IPS DF 19.7 (cell line): ENCODE measurements around the gene WFDC6.
"Not testable (repeated sequence)": the region's sequence is repeated elsewhere in the genome, so short reads cannot be mapped to it uniquely, and the experiment has no call there.

Source experiments
- DNase-seq: peaks from one replicate; pipeline ENCODE4 v3.0.0-alpha.2; 2013; ENCODE audit warnings: low read depth, low spot score

The WFDC6 gene

GRCh38 chr20:45539382-45539781, at the start of gene WFDC6:
Gene WFDC6, minus strand, starts transcription at chr20:45539482. Its CDS starts 75 bp downstream, at chr20:45539407.
- DNase-seq, result no peak

GRCh38 chr20:45588800-45589199, 49.5 kb upstream of the WFDC6 start:
- DNase-seq, result no peak

GRCh38 chr20:45585986-45586385, 46.7 kb upstream of the WFDC6 start:
- DNase-seq, result not testable (repeated sequence)

GRCh38 chr20:45584294-45584693, 45.0 kb upstream of the WFDC6 start:
- DNase-seq, result not testable (repeated sequence)

- DNase-seq, result no peak
These were observed 44.2 kb upstream of the WFDC6 start for GRCh38 chr20:45583502-45583901.

GRCh38 chr20:45581702-45582101, 42.4 kb upstream of the WFDC6 start:
- DNase-seq, result no peak

- no peak for DNase-seq
These were observed 39.9 kb upstream of the WFDC6 start, which contains the start of gene WFDC8 for GRCh38 chr20:45579184-45579583. Gene WFDC8, minus strand, starts transcription at chr20:45579284. Its CDS starts 37 bp downstream, at chr20:45579247.

- no peak for DNase-seq
These were observed 38.9 kb upstream of the WFDC6 start for GRCh38 chr20:45578231-45578630.

GRCh38 chr20:45576995-45577394, 37.7 kb upstream of the WFDC6 start:
- DNase-seq, result no peak

- no peak for DNase-seq
These were observed 36.6 kb upstream of the WFDC6 start for GRCh38 chr20:45575931-45576330.

- not testable (repeated sequence) for DNase-seq
These were observed 30.4 kb upstream of the WFDC6 start for GRCh38 chr20:45569650-45570049.

- no peak for DNase-seq
These were observed 25.5 kb upstream of the WFDC6 start for GRCh38 chr20:45564760-45565276.

- no peak for DNase-seq
These were observed 15.9 kb upstream of the WFDC6 start for GRCh38 chr20:45555198-45555597.

GRCh38 chr20:45552456-45552855, 13.2 kb upstream of the WFDC6 start:
- DNase-seq, result no peak

GRCh38 chr20:45550765-45551164, 11.5 kb upstream of the WFDC6 start:
- DNase-seq, result no peak

- no peak for DNase-seq
These were observed 9.1 kb upstream of the WFDC6 start for GRCh38 chr20:45548410-45548809.

GRCh38 chr20:45547206-45547770, 8.0 kb upstream of the WFDC6 start, which contains the start of gene EPPIN:
Gene EPPIN, minus strand, starts transcription at chr20:45547401. Its CDS starts 44 bp downstream, at chr20:45547357.
- no peak for DNase-seq

- DNase-seq, result peak; percentile 42
These were observed 6.6 kb upstream of the WFDC6 start for GRCh38 chr20:45545754-45546453.

GRCh38 chr20:45545351-45545750, 6.1 kb upstream of the WFDC6 start:
- DNase-seq, result no peak

GRCh38 chr20:45538209-45538799, 978 bp downstream of the WFDC6 start:
- peak; percentile 30 for DNase-seq

- no peak for DNase-seq
These were observed 12.0 kb downstream of the WFDC6 start for GRCh38 chr20:45527294-45527693.

GRCh38 chr20:45523821-45524220, 15.5 kb downstream of the WFDC6 start:
- DNase-seq, result no peak

- DNase-seq, result no peak
These were observed 21.0 kb downstream of the WFDC6 start for GRCh38 chr20:45518282-45518681.
